ENCODE measurements around the gene PTRH1.

- TF ChIP-seq USF2 (IDR thresholded peaks at IDR 0.05; ENCODE audit: low read depth, low read length) (no peak), ELK1 (IDR thresholded peaks at IDR 0.05; ENCODE audit: borderline replicate concordance, low read depth, low read length) (no peak), CTCF (conservative IDR thresholded peaks at IDR 0.05; ENCODE audit: low read depth, low read length) (no peak), POLR2A (IDR thresholded peaks at IDR 0.05; ENCODE audit: low read depth, low read length) (no peak), RAD21 (IDR thresholded peaks at IDR 0.05; ENCODE audit: low read length) (no peak), CHD1 (IDR thresholded peaks at IDR 0.05; ENCODE audit: low read depth, low read length) (no peak), RFX5 (IDR thresholded peaks at IDR 0.05; ENCODE audit: low read depth, low read length) (no peak), MXI1 (IDR thresholded peaks at IDR 0.05; ENCODE audit: borderline replicate concordance, low read depth, low read length) (no peak), MAFK (IDR thresholded peaks at IDR 0.05; ENCODE audit: low read depth, low read length) (no peak), SMC3 (IDR thresholded peaks at IDR 0.05; ENCODE audit: low read depth, low read length) (no peak), RCOR1 (IDR thresholded peaks at IDR 0.05; ENCODE audit: insufficient replicate concordance, low read length) (no peak), CEBPB (IDR thresholded peaks at IDR 0.05; ENCODE audit: low read depth, low read length) (no peak), BHLHE40 (IDR thresholded peaks at IDR 0.05; ENCODE audit: low read depth, low read length) (no peak)
These were observed 8.0 kb upstream of the PTRH1 start for GRCh38 chr9:127723444-127723843.

All from IMR-90 (cell line).